GM19452 (cell line): ENCODE data around the gene MICAL1.

Experiments used
- ATAC-seq: cut with Tn5 transposase; IDR thresholded peaks from one replicate; pipeline ENCODE4 v1.9.1; 2021; ENCODE audit not compliant: unreplicated experiment

MICAL1 gene

DNA sequence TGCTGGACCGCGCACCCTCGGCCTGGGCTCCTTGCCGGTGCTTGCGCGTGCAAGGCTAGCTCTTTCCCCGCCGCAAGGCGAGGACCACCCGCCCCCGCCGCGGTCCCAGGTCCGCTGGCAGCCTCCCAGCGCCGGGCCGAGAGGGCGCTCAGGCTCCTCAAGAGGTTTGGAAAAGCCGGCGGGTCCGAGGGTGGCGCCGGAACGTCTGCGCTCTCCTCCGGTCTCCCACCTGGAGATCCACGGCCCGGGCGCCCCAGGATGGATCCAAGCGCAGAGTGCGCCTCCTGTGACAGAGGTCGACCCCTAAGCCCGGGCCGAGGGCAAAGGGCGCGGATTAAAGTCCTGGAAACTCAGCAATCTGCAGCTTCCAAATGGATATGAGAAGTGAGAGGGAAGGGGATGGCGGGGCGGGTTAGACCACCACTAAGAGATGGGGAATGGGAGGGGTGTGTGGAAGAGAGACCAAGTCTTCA is 575 bp upstream of the MICAL1 start:
- ATAC-seq = no peak

DNA sequence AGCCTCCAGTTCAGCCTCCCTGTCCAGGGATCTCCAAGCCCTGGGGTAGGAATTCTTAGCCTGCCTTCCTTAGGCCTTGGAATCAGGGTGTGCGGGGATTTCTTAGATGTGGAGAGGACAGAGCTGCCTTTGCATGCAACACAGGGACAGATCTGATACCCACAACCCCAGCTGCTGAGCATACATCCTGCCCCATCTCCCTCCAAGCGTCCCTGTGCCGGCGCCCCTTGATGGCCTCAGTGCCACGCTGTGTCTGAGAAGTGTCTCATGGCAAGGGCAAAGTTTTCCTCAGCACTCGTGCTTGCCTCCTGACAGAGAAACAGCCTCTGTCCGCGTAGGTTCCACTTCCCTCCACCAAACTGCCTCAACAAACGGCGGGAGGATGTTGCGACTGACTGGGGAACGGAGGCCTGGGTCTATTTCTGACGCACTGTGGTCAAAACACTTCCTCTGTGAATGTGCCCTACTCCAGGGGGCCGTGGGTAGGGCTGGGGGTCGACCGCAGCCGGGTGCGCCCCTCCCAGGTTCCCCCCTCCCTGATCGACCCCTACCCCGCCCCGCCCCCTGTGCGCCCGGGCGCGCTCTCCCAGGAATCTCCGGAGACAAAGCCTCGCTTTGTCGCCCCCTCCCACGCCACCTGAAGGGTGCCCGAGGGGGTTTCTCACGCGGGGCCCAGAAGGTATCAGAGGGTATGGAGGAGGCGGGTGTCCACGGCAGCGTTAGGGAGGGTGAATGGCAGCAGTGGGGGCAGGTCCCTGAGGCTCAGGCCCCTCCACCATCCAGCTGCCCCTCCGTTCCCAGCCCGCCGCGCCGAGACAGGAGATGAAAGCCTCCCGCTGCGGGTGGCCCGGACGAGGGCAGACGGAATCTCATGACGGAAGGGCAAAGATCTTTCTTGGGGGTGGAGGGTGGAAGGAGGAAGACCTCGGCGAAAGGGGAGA is 806 bp downstream of the MICAL1 start:
- peak; percentile 25 for ATAC-seq

DNA sequence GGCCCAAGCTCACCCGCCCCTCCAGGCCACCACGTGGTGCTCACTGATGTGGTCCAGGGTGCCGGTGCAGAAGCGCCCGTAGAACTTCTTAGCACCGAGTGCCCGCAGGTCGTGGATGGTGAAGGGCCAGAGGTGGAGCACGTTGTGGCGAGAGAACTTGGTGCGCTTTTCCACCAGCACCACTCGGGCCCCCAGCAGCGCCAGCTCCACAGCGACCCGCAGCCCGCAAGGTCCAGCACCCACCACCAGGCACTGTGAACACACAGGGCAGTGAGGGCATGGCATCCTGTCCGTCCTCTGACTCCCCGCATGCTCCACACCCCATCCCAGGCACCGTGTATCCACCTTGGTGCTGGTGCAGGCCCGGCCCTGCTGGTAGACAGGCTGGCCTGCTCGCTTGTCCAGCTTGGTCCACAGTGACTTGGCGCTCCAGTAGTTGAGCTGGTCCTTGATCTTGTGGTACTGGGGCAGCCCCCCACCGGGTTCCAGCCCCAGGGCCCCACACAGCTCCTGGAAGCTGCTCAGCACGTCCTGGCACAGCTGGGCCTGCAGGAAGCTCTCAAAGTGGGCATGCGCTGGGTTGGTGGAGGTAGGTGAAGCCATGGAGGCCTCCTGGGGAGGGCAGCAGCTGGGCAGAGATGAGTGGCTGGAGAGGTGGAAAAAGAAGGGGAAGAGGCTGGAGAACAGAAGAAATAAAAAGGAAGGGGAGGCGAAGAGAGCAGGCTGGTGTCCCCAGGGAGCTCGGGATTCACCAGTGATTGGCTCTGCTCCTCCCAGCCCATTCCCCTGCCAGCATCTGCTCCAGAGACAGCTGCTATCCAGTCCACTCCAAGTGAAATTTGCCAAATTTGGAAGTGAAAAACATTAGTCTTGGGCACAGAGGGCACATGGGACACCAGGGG is 1.7 kb downstream of the MICAL1 start:
- no peak for ATAC-seq

DNA sequence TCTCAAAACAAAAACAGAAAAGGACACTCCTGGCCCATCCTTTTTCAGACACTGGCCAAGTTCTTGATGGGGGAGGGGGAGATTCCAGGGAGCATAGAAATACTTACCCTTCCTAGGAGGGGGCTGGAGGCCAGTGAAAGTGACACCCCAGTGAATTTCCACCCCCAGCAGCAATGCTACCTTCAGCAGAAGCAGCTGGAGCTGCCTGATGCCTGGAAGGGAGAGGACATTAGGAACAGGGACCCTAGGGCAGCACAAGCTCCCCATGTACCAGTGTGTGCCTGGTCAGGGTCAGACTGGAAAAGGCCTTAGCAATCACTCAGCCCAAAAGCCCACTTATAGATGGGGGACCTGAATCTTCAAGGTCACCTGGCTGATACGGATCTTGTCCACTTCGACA is 2.4 kb downstream of the MICAL1 start:
- no peak for ATAC-seq

DNA sequence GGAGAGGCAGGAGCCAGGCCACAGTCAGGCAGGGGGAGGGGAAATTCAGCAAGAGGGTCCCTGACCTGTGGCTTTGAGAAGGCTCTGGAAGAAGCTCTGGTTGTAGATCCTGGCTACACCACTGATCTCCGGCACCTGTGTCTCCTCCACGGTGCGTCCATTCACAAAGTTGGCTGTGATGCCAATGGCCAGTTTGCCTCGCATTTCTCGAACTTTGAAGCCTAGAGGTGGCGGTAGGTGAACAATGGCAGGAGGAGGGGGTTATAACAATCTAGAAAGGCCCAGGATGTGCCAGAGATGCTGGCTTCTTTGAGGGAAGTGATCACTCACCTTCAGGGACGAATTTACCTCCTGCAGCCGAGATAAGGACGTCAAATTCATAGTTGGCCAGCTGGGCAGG is 3.4 kb downstream of the MICAL1 start:
- no peak for ATAC-seq

DNA sequence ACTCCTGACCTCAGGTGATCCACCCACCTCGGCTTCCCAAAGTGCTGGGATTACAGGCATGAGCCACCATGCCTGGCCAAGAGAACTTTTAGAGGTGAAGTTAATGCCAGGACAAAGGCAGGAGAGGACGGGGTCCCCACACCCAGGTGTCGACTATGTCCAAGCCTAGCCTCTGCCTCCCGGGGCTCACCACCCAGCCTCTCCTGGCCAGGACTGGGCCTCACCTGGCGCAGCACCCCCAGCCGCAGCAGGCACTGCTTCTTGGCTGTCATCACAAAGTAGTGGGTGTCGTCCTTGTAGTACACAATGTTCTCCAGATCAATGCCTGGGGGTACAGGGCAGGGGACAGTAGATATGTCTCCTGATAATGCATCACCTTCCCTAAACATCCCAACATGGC is 4.2 kb downstream of the MICAL1 start:
- ATAC-seq = no peak

DNA sequence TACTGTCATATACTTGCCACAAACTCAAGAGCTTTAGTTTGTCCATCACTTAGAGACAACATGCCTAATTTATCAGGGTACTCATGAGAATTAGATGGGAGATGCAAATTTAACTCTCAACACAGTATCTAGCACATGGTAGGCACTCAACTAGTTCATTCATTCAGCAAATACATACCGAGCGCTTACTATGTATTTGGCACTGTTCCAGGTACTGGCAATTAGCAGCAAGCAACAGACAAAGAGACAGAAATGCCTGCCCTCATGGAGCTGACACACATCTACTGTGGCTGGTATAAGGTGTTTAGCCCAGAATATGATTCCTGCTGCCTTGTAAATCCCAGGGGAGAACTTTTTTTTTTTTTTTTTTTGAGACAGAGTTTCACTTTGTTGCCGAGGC is 4.8 kb downstream of the MICAL1 start:
- ATAC-seq = no peak

DNA sequence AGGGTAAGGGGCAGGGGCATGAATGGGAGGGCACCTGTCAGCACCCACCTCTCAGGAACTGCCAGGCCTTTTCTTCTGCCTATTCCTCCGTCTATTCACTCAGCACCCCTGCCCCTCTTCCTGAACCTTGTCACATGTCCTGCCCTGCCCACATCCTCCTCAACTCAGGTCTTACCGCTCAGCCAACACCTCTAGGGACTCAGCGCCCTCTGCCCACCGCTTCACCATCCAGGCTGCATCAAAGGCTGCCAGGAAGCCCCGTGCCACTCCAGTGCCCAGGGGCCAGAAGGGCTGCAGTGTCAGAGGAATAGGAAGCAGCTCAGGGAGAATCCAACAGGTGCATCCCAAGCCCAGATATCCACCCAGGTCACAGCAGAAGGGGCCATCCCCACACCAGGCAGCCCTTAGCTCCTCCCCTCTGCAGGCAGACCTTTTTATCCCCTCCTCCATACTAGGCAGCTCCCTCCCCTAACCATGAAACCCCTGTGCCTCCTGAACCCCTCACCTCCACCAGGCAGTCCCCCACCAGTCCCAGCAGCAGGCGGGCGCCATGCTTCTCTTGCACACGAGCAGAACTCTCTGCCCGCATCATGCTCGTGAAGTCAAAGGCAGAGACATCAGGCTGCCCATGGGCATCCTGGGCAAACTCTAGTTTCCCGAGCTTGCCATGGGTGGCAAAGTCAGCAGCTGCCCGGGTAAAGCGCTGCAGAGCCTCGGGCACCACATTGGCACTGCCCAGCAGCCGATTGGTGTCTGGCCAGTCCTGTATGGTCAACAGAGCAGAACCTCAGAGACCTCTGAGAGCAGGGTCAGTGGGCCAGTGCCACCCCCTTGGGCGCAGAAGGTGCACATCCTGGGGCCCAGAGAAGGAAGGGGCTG is 5.5 kb downstream of the MICAL1 start:
- ATAC-seq = no peak

DNA sequence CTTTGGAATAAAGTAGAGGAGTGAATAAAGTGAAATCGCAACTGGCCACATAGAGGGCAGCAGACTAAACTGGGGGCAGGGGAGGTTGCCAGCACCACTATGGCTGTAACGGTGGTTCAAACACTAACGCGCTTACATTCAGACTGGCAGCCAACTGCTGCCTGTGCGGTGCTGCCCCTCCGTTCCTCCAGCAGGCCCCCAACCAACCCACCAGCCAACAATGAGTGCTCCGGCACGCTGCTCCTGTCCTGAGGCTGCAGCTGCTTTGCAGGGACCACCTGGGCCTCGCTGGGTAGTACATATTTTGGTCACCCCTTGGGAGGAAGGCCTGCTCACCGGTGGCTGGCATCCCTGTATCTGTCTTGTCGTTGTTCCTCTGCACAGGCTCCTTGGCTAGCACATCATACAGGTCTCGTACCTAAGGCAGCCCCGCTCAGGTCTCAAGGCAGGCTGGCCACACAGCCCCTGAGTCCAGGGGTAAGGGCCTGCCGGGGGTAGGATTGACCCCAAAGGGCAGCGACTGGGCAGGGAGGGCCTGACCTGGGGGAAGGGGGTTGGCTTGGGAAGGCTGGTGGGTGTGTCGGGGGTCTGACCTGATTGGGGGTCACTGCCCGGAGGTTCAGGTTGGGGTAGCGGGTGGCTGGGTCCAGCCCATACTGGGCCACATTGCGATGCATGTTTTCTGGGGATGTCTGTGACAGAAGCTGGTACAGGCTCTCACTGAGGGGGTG is 6.3 kb downstream of the MICAL1 start:
- ATAC-seq = no peak

DNA sequence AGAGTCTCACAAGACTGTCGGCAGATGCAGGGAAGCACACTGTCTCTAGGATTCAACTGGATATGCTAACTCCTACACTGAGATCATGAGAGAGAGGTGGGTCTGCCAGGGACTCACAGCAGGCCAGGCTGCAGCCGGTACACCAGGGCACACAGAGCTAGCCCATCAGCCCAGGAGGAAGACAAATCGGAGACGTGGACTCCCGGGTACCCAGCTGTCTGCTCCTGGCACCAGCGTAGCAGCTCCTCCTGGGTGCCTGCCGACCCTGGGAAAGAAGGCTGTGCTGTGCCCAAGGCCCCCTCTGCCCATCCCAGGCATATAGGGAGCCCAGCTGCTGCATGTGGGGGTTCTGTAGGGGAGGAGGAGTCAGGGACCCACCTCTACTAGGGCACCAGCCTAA is 7.0 kb downstream of the MICAL1 start:
- ATAC-seq = no peak

DNA sequence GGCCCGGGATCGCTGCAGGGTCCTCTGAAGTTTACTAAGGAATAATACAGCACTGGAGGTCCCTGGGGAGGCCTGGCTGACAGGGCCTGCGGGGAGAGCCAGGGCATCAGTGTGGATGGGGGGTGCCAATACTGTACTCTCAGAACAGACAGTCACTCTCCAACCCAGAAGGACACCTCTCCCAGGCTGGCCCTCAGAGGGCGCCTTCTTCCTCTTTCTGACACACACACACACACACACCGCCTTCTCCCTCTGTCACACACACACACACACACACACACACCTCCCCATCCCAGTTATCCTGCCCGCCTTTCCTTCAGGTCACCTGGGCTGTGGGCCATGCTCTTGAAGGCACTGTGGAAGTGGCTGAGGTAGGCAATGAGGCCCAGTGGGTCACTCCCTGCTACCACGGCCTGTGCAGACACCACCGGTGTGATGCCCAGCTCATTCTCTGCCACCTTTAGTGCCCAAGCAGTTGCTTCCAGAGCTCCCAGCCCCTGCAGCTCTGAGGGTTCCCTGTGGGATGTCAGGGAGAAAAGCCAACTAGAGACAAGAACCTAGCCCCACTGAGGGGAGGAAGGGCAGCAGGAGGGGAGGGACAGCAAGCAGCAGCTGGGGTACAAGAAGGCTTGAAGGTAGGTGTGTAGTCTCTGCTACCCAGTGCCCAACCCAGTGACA is 7.6 kb downstream of the MICAL1 start:
- ATAC-seq = no peak

DNA sequence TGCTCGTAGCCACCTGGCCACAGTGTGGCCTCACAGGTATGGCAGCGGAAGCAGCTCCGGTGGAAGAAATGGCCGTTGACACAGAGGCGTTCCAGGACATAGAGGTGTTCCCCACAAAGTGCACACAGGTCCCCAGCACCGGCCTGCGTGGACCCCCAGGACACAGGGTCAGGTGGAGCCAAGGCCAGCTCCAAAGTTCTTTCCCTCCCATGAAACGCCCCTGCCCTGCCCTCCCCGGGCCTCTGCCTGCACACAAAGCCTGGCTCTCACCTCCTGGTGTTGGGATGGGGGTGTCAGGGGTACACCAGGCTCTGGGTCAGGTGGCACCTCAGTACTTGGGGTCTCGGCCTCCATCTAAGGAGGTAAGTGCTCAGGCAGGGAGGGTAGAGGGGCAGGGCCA is 8.5 kb downstream of the MICAL1 start:
- ATAC-seq = no peak

DNA sequence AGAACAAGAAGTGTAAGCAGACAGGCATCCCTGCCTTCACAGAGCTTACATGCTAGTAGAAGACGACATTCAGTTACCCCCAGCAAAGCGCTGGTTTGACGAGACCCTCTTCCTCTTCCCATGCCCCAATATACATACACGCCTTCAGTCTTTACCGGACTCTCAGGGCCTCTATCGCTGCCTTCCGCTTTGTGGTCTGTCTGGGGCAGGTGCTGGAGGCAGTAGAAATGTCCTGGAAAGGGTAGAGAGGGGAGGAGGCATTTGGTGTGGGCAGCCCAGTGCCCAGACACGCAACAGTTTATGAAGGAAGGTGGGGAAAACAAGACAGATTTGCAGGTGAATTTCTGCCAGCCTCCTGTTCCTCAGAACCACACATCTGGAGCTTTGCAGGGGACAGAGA is 9.0 kb downstream of the MICAL1 start:
- no peak for ATAC-seq

DNA sequence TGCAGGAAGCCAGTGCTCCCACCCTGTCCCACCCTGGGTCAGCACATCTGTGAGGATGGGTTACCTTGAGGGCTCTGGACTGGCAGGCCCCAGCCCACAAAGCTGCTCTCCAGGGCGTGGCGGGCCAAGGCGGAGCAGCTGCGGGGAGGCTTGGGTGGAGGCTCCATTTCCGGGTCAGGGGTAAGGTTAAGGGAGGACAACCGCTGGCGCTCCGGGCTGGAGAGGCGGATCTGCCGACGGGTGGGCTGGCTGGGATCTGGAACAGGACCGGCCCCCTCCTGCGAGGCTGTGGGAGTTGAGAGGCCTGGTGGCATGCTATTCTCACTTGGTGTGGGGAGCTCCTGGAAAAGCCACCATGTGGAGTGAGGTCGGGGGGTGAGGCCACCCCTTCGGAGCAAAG is 9.5 kb downstream of the MICAL1 start:
- no peak for ATAC-seq

DNA sequence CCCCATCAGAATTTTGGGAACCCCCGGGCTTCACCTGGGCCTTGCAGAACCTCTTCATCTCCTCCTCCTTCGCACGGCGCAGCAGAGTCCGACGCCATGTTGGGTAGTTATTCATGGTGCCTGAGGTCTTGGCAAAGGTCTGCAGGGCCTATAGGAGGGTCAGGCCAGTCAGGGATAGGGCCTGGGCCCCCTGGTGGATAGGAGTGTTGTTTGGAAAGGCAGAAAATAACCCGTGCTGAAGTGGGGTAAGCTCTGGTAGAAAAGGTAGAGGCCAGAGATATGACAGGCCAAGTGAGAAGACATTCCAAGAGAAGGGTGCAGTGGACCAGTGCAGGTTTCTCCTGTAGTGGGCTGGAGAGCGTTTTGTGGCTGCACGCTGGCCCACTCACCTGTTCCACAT is 10.2 kb downstream of the MICAL1 start:
- no peak for ATAC-seq

DNA sequence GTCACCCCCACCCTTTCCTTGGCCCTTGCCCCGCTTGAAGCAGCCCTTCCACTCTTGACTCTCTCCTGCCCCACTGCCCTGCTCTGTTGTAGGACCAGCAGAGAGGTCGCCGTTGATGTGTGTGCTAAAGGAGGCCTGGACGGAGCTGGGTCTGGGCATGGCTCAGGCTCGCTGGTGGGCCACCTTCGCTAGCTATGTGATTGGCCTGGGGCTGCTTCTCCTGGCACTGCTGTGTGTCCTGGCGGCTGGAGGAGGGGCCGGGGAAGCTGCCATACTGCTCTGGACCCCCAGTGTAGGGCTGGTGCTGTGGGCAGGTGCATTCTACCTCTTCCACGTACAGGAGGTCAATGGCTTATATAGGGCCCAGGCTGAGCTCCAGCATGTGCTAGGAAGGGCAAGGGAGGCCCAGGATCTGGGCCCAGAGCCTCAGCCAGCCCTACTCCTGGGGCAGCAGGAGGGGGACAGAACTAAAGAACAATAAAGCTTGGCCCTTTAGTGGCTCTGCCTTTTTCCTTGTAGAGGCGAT is 12.1 kb downstream of the MICAL1 start:
- ATAC-seq = no peak

DNA sequence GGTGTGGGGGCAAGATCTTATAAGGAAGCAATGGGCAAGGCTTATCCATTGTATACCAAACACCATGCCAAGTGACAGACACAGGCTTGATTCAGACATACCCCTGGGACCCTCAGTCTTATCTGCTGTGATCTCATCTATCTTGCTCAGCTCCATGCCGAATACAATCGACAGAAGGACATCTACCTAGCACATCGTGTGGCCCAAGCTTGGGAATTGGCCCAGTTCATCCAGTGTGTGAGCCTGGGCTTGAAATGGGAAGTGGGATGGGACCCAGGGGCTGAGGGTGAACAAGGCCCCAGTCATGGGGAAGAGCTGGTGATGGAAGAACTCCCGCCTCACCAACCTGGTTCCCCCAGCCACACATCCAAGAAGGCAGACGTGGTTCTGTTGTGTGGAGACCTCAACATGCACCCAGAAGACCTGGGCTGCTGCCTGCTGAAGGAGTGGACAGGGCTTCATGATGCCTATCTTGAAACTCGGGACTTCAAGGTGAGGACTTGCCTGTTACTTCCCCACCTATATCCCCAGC is 13.1 kb downstream of the MICAL1 start:
- no peak for ATAC-seq

DNA sequence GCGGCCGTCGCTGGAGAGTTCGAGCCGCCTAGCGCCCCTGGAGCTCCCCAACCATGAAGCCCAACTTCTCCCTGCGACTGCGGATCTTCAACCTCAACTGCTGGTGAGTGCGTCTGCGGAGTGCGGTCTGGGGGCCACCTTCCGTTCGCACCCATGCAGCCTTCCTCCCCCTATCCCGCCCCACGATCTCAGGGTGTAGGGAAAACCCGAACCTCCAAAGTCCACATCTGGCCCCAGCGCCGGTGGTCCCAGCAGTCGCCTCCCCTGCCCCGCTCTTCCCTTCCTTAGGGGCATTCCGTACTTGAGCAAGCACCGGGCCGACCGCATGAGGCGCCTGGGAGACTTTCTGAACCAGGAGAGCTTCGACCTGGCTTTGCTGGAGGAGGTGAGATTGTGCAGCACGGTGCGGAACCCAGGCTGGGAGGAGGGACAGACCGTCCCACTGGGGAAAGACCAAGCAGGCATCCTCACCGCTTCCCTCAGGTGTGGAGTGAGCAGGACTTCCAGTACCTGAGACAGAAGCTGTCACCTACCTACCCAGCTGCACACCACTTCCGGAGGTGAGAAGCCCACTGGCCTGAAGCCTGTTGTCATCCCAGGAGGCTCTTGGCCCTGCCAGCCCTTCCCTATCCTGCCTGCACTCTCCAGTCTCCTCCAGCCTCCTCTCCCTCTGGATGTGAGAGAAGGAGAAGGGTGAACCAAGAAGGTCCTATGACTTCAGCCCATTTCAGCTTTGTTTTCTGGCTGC is 14.3 kb downstream of the MICAL1 start:
- ATAC-seq = peak; percentile 7
